RKO (cell line): Measurements from ENCODE around the gene AIG1.
A peak's percentile ranks its signal among the peaks of the same experiment; 100 is the strongest.
"Not testable (repeated sequence)": the region's sequence is repeated elsewhere in the genome, so short reads cannot be mapped to it uniquely, and the experiment has no call there.

Experiments used
- DNase-seq: peaks from one replicate; pipeline ENCODE4 v3.0.0-alpha.2; 2016; ENCODE audit warnings: low spot score

AIG1 gene, protein sequence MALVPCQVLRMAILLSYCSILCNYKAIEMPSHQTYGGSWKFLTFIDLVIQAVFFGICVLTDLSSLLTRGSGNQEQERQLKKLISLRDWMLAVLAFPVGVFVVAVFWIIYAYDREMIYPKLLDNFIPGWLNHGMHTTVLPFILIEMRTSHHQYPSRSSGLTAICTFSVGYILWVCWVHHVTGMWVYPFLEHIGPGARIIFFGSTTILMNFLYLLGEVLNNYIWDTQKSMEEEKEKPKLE

DNA sequence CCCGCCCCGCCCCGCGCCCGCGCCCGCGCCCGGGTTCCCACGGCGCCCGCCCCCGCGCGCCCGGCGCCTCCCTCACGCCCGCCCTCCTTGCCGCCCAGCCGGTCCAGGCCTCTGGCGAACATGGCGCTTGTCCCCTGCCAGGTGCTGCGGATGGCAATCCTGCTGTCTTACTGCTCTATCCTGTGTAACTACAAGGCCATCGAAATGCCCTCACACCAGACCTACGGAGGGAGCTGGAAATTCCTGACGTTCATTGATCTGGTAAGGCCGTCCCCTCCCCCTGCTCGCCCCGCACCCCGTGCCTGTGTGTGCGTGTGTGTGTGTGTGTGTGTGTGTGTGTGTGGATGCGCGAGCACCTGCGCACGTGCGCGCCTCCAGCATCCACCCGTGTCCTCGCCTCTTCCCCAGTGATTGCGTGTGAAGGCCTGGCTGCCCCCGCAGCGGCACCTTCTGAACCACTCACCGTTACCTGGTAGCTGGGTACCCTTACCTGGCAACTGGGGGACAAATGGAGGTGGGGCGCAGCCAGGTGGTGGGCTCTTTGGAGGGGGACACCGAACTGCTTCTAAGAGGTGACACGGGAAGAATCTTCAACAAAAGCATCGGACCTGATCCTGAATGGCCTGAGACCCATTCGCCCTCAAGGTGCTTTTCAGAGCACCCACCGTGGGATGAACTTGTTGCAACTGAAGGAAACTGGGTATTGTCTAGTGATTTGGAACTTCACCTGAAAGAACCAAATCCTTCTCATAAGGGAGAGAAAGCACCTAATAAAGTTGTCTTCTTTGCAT is at the start of gene AIG1:
TSS of gene AIG1 (plus strand) at position 84 of the 791 bp plus-strand sequence. CDS start at position 121, 37 bp downstream.
- no peak for DNase-seq

DNA sequence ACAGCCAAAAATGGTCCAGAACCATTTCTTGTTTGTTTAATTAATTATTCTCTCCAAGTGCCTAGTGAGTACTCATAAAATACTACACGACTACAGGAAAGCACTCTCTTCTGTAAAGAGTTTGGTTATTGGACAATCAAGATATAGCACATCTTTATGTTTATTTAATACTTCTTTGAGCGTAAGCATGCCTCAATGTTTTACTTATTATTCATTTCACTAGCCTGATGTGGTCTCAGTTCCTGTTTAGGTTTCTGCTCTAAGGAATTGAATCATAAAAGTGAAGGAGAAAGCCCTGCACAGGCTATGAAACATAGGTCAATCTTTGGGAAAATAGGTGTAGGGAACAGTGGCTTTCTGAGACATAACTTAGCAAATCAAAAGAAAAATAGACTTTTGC is 45.9 kb upstream of the AIG1 start:
- DNase-seq, result no peak

DNA sequence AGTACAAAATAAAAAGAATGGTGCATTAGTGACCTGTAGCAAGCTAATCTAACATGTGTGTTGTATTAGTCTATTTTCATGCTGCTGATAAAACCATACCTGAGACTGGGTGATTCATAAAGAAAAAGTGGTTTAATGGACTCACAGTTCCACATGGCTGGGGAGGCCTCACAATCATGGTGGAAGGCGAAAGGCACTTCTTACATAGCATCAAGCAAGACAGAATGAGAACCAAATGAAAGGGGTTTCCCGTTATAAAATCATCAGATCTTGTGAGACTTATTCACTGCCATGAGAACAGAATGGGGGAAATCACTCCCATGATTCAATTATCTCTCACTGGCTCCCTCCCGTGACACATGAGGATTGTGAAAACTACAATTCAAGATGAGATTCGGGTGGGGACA is 45.4 kb upstream of the AIG1 start:
- no peak for DNase-seq

DNA sequence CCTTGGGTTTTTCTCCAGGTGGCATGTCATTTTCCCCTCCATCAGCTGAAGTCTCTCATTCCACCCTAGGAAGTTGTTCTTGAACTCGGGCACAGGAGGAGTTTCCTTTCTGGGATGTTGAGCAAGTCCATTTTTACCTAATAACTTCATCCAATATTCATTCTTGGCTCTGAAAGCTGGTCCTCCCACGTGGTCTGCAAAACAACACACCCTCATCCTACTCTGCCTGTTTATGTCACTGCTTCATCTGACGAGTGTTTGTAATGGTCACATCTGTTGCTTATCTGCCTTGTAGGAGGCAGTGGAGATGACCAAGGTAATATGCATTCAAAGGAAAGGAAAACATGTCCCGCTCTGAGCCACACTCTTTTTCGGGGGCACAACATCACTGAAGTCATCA is 41.7 kb upstream of the AIG1 start:
- no peak for DNase-seq

DNA sequence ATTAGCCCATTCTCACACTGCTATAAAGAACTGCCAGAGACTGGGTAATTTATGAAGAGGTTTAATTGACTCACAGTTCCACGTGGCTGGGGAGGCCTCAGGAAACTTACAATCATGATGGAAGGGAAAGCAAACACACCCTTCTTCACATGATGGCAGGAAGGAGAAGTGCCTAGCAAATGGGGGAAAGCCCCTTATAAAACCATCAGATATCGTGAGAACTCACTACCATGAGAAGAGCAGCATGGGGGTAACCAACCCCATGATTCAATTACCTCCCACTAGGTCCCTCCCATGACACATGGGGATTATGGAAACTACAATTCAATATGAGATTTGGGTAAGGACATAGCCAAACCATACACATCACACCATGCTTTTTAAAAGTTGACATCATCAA is 39.8 kb upstream of the AIG1 start:
- DNase-seq, result not testable (repeated sequence)

DNA sequence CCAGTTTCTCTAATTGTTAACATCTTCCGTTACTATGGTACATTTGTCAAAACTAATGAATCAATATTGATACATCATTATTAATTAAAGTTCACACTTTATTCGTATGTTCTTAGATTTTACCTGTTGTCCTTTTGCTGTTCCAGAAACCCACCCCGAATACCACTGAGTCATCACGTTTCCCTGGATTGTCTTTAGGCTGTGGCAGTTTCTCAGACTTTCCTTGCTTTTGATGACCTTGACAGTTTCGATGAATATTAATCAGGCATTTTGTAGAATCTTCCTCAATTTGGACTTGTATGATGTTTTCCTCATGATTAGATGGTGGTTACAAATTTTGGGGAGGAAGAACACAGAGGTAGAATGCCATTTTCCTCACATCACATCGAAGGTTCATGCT is 39.1 kb upstream of the AIG1 start:
- no peak for DNase-seq

DNA sequence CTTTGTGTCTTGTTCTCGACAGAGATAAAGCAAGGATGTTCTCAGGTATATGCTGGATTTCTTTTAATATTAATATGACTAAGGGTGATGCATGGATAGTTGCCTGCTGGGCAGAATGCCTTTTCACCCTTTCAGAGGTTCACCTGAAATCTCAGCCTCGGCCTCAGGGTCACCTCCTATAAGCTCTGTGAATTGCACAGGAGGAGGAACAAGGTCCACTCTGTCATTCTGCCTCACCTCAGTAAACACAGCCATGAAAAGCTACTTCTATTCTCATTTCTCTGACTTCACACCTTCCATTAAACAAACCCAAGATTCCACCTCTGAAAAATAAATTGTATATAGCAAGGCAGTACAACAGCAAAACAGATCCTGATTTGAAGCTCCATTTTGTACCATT is 38.1 kb upstream of the AIG1 start:
- no peak for DNase-seq

DNA sequence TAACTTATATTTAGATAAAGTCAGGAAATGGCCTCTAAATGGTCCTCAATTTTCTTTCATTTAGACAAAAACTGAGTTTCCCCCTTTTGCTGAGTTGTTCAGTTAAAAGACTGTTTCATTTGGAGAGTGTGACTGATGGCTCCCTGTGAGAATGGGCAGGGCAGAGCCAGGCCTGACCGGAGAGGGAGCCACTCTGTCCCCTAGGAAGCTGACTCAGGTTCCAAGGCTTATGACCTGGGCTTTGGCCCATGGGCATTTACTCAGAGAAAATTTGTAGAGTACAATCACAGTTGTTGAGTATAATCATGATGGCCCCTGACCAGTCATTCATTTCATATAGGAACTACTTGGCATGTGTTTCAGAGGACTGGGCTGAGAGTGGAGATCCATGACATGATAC is 37.0 kb upstream of the AIG1 start:
- DNase-seq, result peak; percentile 6

DNA sequence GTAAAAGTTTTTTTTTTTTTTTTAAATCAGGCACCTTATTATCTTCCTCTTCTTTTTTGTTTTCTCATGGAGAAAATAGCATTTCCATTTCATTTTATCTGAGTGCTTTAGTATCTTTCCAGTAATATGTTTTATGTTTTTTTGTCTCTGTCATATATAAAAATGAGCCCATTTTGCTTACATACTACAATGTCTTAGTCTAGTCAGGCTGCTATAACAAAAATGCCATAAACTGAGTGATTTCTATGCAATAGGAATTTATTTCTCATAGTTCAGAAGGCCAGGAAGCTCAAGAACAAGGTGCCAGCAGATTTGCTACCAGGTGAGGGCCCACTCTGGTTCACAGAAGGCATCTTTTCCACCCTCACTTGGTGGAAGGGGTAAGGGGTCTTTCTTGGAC is 35.7 kb upstream of the AIG1 start:
- no peak for DNase-seq

DNA sequence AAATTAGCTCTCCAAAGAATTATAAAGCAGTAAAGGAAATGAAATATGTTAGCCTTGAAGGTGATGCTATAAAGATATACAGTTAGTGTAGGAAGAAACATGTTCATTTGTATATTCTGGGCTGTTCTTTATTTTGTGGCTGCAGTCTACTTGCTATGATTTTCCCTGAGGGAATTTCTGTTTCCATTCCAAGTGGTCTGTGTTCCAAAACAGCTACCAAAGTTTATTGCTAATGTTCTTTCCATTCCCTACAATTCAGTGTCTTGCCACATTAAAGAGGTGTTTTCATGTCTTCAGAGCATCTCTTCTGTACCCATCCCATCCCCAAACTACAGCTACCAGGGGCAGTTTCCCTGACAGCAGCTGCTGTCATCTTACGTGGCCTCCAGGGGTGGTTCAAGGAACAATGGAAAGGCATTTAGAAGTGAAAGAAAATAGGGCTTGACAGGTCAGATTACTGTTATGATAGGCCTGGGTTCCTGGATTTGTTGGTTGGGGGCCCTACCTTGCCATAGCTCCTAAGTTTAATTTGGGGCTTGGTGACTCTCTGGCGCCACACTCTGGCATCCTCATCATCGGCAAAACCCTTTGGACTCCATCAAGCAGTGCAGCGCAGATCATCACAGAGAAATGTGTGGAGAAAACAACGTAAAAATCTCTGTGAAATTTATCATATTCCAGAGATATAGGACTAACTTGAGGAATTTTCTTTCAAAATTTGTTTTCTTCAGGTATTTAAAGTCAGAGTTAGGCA is 33.8 kb upstream of the AIG1 start:
- DNase-seq, result no peak

DNA sequence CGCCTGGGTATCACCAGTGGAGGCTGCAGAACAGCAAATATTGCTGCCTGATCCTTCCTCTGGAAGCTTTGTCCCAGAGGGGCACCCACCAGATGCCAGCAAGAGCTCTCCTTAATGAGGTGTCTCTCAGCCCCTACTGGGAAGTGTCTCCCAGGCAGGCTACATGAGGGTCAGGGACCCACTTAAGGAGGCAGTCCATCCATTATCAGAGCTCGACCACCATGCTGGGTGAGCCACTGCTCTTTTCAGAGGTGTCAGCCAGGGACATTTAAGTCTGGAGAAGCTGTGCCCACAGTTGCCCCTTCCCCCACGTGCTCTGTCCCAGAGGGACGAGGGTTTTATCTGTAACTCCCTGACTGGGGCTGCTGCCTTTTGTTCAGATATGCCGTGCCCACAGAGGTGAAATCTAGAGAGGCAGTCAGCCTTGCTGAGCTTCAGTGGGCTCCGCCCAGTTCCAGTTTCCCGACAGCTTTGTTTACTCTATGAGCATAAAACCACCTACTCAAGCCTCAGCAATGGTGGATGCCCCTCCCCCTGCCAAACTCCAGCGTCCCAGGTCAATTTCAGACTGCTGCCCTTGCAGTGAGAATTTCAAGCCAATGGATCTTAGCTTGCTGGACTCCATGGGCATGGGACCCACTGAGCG is 25.9 kb upstream of the AIG1 start:
- no peak for DNase-seq

DNA sequence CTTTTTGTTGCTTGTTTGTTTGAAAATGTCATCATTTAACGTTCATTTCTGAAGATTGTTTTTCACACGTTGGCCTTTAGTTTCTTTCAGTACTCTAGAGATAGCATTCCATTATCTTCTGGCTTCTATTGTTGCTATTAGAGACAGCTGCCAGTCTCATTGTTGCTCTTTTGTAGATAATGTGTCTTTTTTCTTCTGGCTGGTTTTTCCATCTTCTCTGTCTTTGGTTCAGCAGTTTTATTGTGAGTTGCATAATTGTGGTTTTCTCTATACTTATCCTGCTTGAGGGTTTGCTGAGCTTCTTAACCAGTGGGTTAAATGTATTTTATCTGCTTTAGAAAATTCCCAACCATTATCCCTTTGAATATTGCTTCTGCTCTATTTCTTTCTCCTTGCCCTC is 23.2 kb upstream of the AIG1 start:
- DNase-seq, result no peak

DNA sequence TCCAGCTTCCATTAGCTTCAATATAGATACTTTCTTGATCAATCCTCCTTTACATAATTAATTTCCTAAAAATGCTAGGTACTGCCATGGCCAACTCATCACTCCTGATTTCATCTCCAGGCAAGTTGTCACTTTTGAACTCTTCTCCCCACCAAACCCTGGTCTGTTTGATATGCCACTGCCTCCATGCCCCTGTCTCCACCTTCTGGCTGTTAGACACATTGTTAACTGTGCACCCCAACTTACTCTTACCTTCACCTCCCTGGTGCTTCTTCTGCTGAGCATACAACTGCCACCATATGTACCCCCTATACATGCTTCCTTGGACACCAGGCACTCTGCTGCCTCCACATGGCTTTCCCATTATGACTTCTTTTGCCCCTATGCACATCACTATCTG is 21.9 kb upstream of the AIG1 start:
- no peak for DNase-seq

DNA sequence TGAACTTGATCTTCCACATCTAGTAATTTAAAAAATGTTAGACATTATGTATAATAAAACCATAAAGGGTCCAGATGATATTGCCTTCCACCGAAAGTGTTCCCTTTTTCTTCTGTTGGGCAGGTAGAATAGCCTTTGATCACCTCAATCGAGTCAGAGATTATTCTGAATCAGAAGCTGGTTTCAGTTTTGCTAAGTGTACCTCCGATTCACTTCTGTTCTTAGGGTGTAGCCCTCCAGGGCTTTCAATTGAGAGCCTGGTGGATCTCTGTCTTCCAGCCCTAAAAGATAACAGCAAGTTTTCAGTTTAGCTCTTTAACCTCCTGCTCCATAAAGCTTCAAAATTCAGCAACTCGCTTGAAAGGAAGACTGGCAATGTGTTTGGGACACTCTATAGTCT is 21.1 kb upstream of the AIG1 start:
- DNase-seq, result no peak

DNA sequence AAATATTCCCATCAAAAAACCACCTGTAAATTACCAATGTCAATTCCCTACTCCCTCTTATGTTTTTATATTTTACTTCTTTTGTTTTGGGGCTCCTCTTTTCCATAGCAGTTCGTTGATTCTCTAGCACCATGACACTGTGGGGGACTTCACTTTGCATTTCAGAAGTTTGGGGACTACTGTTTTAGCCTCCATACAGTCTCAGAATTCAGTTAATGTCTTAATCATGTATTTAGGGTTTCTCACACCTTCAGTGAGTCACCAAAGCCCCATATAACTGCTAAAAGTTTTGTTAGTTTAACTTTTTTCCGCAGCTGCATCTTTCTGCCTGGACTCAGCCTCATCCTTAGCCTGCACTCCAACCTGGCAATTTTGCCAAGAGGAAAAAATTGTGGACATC is 20.7 kb upstream of the AIG1 start:
- DNase-seq, result no peak

DNA sequence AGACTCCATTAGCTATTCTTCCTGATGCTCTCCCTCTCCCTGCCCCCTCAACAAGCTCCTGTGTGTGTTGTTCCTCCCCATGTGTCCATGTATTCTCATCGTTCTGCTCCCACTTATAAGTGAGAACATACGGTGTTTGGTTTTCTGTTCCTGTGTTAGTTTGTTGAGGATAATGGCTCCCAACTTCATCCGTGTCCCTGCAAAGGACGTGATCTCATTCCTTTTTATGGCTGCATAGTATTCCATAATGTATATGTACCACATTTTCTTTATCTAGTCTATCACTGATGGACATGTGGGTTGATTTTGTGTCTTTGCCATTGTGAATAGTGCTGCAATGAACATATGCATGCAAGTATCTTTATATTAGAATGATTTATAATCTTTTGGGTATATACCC is 16.3 kb upstream of the AIG1 start:
- not testable (repeated sequence) for DNase-seq

DNA sequence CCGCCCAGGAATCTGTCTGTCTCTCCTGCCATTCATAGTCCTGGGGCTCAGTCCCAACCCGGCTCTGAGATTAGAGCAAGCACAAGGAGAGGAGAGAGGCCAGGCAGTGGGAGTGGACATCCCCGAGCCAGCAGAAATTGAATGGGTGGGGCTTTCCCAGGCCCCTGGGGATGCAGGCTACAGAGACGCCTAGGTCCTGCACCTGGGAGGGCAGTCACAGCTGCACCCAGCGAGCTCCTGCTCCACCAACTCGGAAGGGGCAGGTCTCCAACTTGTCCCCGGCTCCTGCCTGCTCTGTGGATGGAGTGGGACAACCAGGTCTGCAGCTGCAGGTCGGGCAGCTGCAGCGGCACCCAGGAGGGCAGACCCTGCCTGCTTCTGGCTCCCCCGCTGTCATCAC is 11.1 kb upstream of the AIG1 start:
- DNase-seq, result no peak

DNA sequence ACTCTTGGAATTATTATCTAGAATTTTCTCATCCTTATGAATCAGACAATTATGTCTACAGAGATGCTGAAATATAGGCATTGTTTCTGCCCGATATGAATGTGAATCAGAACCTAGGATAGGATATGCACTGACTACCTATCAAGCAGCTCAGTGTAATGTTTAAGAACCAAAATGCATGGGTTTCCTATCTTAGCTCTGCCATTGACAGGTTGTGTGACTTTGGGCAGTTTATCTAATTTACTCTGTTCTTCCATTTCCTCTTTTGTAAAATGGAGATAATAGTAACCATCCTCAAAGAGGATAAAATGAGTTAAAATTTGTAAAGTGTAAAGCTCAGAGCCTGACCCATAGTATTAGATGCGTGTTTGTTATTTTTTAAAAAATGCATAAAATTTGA is 10.2 kb upstream of the AIG1 start:
- DNase-seq, result no peak

DNA sequence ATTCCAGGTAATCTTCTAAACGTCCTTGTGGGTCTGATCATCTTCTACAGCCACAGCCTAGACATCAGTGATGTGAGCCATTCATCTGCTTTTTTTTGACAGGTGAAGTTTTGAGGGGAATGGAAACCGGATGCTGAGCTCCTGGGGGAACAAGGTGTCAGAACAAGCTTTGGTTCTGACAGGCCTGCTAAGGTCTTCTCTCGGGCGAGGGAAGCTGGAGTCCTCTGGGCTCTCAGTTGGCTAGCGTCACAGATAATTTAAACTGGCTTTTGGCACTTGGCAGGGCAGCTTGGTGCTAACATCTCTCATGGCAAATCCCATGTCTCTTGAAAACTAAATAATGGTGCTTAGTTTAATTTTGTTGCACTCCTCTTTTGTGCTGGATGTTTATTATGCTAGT is 8.4 kb upstream of the AIG1 start:
- DNase-seq, result no peak

DNA sequence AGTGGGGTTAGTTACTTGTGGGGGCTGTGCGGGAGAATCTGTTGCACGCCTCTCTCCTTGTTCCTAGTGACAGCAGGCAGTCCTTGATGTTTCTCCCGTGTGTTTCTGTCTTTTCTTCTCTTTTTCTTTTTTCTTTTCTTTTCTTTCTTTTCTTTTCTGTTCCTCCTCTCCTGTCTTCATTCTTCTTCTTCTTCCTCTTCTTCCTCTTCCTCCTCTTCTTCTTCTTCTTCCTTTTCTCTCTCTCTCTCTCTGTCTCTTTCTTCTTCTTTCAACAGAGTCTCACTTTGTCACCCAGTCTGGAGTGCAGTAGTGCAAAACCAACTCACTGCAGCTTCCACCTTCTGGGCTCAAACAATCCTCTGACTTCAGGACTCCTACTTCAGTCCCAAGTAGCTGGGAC is 6.8 kb upstream of the AIG1 start:
- no peak for DNase-seq

DNA sequence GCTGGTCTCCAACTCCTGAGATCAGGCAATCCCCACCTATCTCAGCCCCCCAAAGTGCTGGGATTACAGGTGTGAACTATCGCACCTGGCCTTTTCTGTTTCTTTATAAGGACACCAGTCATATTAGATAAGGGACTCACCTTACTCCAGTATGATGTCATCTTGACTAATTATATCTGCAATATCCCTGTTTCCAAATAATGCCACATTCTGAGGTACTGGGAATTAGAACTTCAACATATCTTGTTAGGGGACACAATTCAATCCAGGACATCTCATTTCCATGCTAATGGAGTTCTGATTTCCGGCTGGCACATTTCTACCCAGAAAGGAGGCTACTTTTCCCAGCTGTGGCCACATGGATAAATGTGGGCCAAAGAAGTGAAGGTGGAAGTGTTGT is 6.4 kb upstream of the AIG1 start:
- DNase-seq, result no peak

DNA sequence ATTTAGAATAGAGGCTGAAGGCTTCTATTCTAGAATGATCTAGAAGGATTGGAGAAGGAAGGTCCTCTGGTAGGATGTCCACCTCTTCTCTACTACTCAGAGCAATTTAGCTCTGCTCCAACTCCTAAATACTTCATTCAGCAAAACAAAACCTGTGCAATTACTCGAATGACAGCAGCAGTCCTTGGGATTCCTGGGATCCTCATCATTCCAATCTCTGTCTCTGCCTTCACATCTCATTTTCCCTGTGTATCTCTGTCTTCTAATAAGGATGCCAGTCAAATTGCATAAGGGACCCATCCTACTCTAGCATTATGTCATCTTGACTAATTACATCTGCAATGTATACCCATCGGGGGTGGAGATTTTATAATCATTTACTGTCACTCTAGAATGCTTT is 5.5 kb upstream of the AIG1 start:
- no peak for DNase-seq

DNA sequence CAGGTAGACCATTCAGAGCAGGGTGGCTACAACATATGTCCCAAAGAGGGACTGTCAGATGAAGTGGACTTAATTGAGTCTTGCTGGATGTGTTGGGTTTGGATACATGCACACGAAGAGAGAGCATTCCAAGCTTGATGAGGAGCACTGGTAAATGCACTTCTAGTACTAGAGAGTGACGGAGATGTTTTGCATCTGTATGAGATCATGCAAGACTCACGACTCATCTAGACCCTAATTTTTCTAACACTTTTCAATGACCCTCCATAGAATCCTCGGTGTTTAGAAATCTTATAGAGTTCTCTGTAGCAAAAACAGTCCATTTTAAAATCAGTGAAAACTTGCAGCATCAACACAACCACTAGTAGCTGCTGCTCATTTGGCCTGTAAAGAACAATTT is 4.8 kb upstream of the AIG1 start:
- no peak for DNase-seq
